COLO829 (cell line): Measurements from ENCODE around the gene MCAM.

Experiments used
- DNase-seq: peaks from one replicate; pipeline ENCODE4 v3.0.0; 2012; ENCODE audit warnings: low spot score

MCAM gene

GRCh38 chr11:119262668-119263351 lies 54.1 kb downstream of the MCAM start:
- no peak for DNase-seq

- DNase-seq = no peak
Observed at GRCh38 chr11:119258983-119259382, 57.9 kb downstream of the MCAM start.
